HK-2 (cell line): ENCODE measurements around the gene SH3RF2.

Experiments used
- DNase-seq: peaks from one replicate; pipeline ENCODE4 v3.0.0-alpha.2; 2018; ENCODE audit not compliant: unreplicated experiment

Gene SH3RF2

GRCh38 chr5:146043722-146044121 is 107.3 kb downstream of the SH3RF2 start:
- DNase-seq: no peak

- peak; percentile 50 for DNase-seq
These were observed 111.0 kb downstream of the SH3RF2 start for GRCh38 chr5:146047396-146047795.

- DNase-seq: peak; percentile 32
These were observed 112.8 kb downstream of the SH3RF2 start for GRCh38 chr5:146048994-146049703.

- no peak for DNase-seq
These were observed 113.3 kb downstream of the SH3RF2 start for GRCh38 chr5:146049704-146050026.

GRCh38 chr5:146050086-146050485 is 113.7 kb downstream of the SH3RF2 start:
- DNase-seq: no peak

- DNase-seq: no peak
These were observed 115.3 kb downstream of the SH3RF2 start for GRCh38 chr5:146051678-146052077.

- no peak for DNase-seq
These were observed 116.4 kb downstream of the SH3RF2 start for GRCh38 chr5:146052780-146053179.

- no peak for DNase-seq
These were observed 119.1 kb downstream of the SH3RF2 start for GRCh38 chr5:146055432-146055831.

GRCh38 chr5:146059460-146060220 is 123.3 kb downstream of the SH3RF2 start:
- no peak for DNase-seq

GRCh38 chr5:146060221-146060585 is 123.8 kb downstream of the SH3RF2 start:
- no peak for DNase-seq

GRCh38 chr5:146066968-146067367 is 130.6 kb downstream of the SH3RF2 start:
- no peak for DNase-seq

GRCh38 chr5:146068206-146068605 is 131.8 kb downstream of the SH3RF2 start:
- no peak for DNase-seq

- DNase-seq: no peak
These were observed 132.8 kb downstream of the SH3RF2 start for GRCh38 chr5:146068977-146069779.

GRCh38 chr5:146069780-146070099 is 133.4 kb downstream of the SH3RF2 start:
- no peak for DNase-seq

- DNase-seq: no peak
These were observed 134.4 kb downstream of the SH3RF2 start for GRCh38 chr5:146070746-146071145.

GRCh38 chr5:146071171-146071570 is 134.8 kb downstream of the SH3RF2 start:
- no peak for DNase-seq

GRCh38 chr5:146072595-146072994 is 136.2 kb downstream of the SH3RF2 start:
- no peak for DNase-seq

GRCh38 chr5:146073239-146073900 is 137.0 kb downstream of the SH3RF2 start:
- DNase-seq: no peak

GRCh38 chr5:146076028-146076427 is 139.7 kb downstream of the SH3RF2 start:
- no peak for DNase-seq

GRCh38 chr5:146076455-146076854 is 140.1 kb downstream of the SH3RF2 start:
- no peak for DNase-seq

- no peak for DNase-seq
These were observed 142.2 kb downstream of the SH3RF2 start for GRCh38 chr5:146078566-146078965.

- no peak for DNase-seq
These were observed 143.5 kb downstream of the SH3RF2 start for GRCh38 chr5:146079695-146080373.
